Gastroesophageal sphincter (tissue), 4 donors: ENCODE measurements around the gene MAP7D2. TPM values are rescaled to one million over a fixed set of nuclear protein-coding genes. Genes with fewer than 3 reads are reported as not detected.
A peak's percentile ranks its signal among the peaks of the same experiment; 100 is the strongest.

Experiments
- ATAC-seq: fragments of 150-250 bp; one replicate; pipeline ENCODE4 v1.9.1; 2016; ENCODE audit warnings: mild to moderate bottlenecking, moderate library complexity
- H3K27ac ChIP-seq, 4 donors: fragments of 200-600 bp; sonication (generic) in 3 of 4; 1 replicate in 3 of 4; 2 replicates in 1 of 4; pipeline ENCODE4 v1.5.1; 2016 to 2019
- H3K27me3 ChIP-seq: fragments of 200-600 bp; sonication (generic); one replicate; pipeline ENCODE4 v1.5.1; 2019
- H3K36me3 ChIP-seq, 2 donors: fragments of 200-600 bp; sonication (generic); one replicate each; pipeline ENCODE4 v1.5.1; 2019; ENCODE audit warnings: control low read depth in 1 of 2
- H3K4me1 ChIP-seq, 3 donors: fragments of 200-600 bp; sonication (generic); 1 replicate in 2 of 3; 2 replicates in 1 of 3; pipeline ENCODE4 v1.5.1; 2016 to 2019; ENCODE audit warnings: control low read depth in 2 of 3
- H3K4me3 ChIP-seq, 2 donors: fragments of 200-600 bp; sonication (generic); one replicate each; pipeline ENCODE4 v1.5.1; 2019; ENCODE audit warnings: mild to moderate bottlenecking in 1 of 2, moderate library complexity in 1 of 2
- H3K9me3 ChIP-seq, 3 donors: fragments of 200-600 bp; sonication (generic); one replicate each; pipeline ENCODE4 v1.5.1; 2017 to 2019; ENCODE audit warnings: control low read depth in 2 of 3
- CTCF ChIP-seq, 4 experiments: fragments of 200-600 bp in 2 of 4; fragments of 450-650 bp in 2 of 4; sonication (generic) in 1 of 4; IDR thresholded peaks; one replicate each; pipeline ENCODE4 v1.5.1; 2017 to 2019; ENCODE audit warnings: antibody characterized with exemption in 4 of 4, mild to moderate bottlenecking in 2 of 4, moderate library complexity in 2 of 4
- EP300 ChIP-seq: sonication (generic); formaldehyde crosslinking; IDR thresholded peaks from one replicate; pipeline ENCODE4 v1.6.1; 2017; ENCODE audit warnings: antibody characterized with exemption, mild to moderate bottlenecking
- POLR2A ChIP-seq, 2 donors: fragments of 450-650 bp; IDR thresholded peaks; one replicate each; pipeline ENCODE4 v1.6.1; 2017; ENCODE audit warnings: antibody characterized with exemption in 2 of 2, mild to moderate bottlenecking in 2 of 2, moderate library complexity in 1 of 2
- POLR2AphosphoS5 ChIP-seq: sonication (generic); formaldehyde crosslinking; IDR thresholded peaks from one replicate; pipeline ENCODE4 v1.6.1; 2017; ENCODE audit warnings: antibody characterized with exemption
- WGBS, 2 donors: methylation state at CpG; one replicate each; pipeline ENCODE4 v1.1.5; 2018; ENCODE audit warnings: low coverage in 1 of 2; 5-methylcytosine and 5-hydroxymethylcytosine counted together
- total RNA-seq, 4 donors: library from RNA; depleted of rRNA; stranded (reverse); fragments of >200 nt; gene quantifications; one replicate each; pipeline ENCODE4 v1.1.0, GENCODE V29; 2016

The MAP7D2 gene
- total RNA-seq, 4 donors from 2014 or later = 0.27 to 0.42 (median 0.27) TPM; not detected in 1

- TF ChIP-seq POLR2A (IDR thresholded peaks at IDR 0.05) = no peak
- no peak for TF ChIP-seq EP300
- TF ChIP-seq CTCF (IDR thresholded peaks at IDR 0.05) = no peak
- TF ChIP-seq POLR2AphosphoS5 = no peak
- 78 to 100% methylated on average over 1 of the region's 1 CpG for WGBS, 2 donors
- Histone ChIP-seq H3K36me3 (peaks cover 0 to 9% of the 10 kb centered on the region in 2 donors), H3K4me3 (no peak overlapping the region), H3K4me1 (peaks cover 0 to under 1% (median 0%) of the 10 kb centered on the region in 3 donors), H3K27ac (no peak overlapping the region), H3K9me3 (no peaks in the 10 kb centered on the region), H3K27me3 (no peaks in the 10 kb centered on the region)
- no peak for ATAC-seq
Measured at GRCh38 chrX:20147561-20147960, 30.9 kb upstream of the MAP7D2 start.

- Histone ChIP-seq H3K4me1 (peaks cover 0 to 15% (median 11%) of the 10 kb centered on the region in 3 donors), H3K27ac (no peak overlapping the region), H3K9me3 (no peaks in the 10 kb centered on the region), H3K27me3 (no peaks in the 10 kb centered on the region), H3K36me3 (no peaks in the 10 kb centered on the region), H3K4me3 (no peak overlapping the region)
- TF ChIP-seq POLR2A (IDR thresholded peaks at IDR 0.05) (no peak), CTCF (IDR thresholded peaks at IDR 0.05) (no peak), EP300 (no peak), POLR2AphosphoS5 (no peak)
- WGBS, 2 donors = 86 to 100% methylated on average over 1 of the region's 3 CpGs
- ATAC-seq = no peak
Measured at GRCh38 chrX:20144491-20144890, 27.8 kb upstream of the MAP7D2 start.

- ATAC-seq = no peak
- H3K27ac ChIP-seq = no peak overlapping the region
Measured at GRCh38 chrX:20143561-20143960, 26.9 kb upstream of the MAP7D2 start.

GRCh38 chrX:20143111-20143510 lies 26.4 kb upstream of the MAP7D2 start:
- peak overlapping the region in 2 of 4 donors; percentile 14 to 96 for H3K27ac ChIP-seq
- H3K36me3 ChIP-seq = no peaks in the 10 kb centered on the region
- no peaks in the 10 kb centered on the region for H3K9me3 ChIP-seq
- ATAC-seq = no peak
- TF ChIP-seq CTCF (IDR thresholded peaks at IDR 0.05) = no peak
- no peak for TF ChIP-seq POLR2A (IDR thresholded peaks at IDR 0.05)
- no peaks in the 10 kb centered on the region for H3K27me3 ChIP-seq
- peaks cover 0 to 21% (median 20%) of the 10 kb centered on the region in 3 donors for H3K4me1 ChIP-seq
- no peak overlapping the region for H3K4me3 ChIP-seq
- WGBS, 2 donors = 39 to 65% methylated on average over 3 to 4 of the region's 6 CpGs

More at GRCh38 chrX:20143561-20143960, 26.9 kb upstream of the MAP7D2 start:
- no peak for TF ChIP-seq CTCF (IDR thresholded peaks at IDR 0.05)
- Histone ChIP-seq H3K36me3 (no peaks in the 10 kb centered on the region), H3K4me3 (no peak overlapping the region), H3K9me3 (no peaks in the 10 kb centered on the region), H3K27me3 (no peaks in the 10 kb centered on the region), H3K4me1 (peaks cover 0 to 20% (median 20%) of the 10 kb centered on the region in 3 donors)
- WGBS, 2 donors = 58 to 65% methylated on average over 2 of the region's 2 CpGs

GRCh38 chrX:20141281-20142220 lies 24.8 kb upstream of the MAP7D2 start, which contains the start of gene EIF1AX:
EIF1AX (minus strand) TSS chrX:20141838; CDS start chrX:20141640, 198 bp downstream.
- H3K36me3 ChIP-seq = peaks cover 0 to 15% of the 10 kb centered on the region in 2 donors
- ATAC-seq = peak; percentile 100

More at GRCh38 chrX:20141281-20142220, 24.8 kb upstream of the MAP7D2 start, which contains the start of gene EIF1AX:
- Histone ChIP-seq H3K4me1 (peaks cover 0 to 21% (median 20%) of the 10 kb centered on the region in 3 donors), H3K27ac (peak within 1 kb of the TSS; percentile 78 to 98 (median 93)), H3K9me3 (no peaks in the 10 kb centered on the region), H3K4me3 (peak within 1 kb of the TSS; percentile 73), H3K27me3 (no peaks in the 10 kb centered on the region)
- WGBS, 2 donors = 0 to 5% methylated on average over 4 to 9 of the region's 82 CpGs
- TF ChIP-seq POLR2A (IDR thresholded peaks at IDR 0.05) = peak; percentile 93 to 94
- TF ChIP-seq CTCF (IDR thresholded peaks at IDR 0.05) = no peak
- peak; percentile 91 for TF ChIP-seq POLR2AphosphoS5
- no peak for TF ChIP-seq EP300
